Measurements from ENCODE around the gene BLZF1.
"Not testable (repeated sequence)": the region's sequence is repeated elsewhere in the genome, so short reads cannot be mapped to it uniquely, and the experiment has no call there.

Gene BLZF1

GRCh38 chr1:169336947-169337715 lies 30.9 kb upstream of the BLZF1 start:
- H3K9me3 ChIP-seq (replicated peaks in 1 of 2; ENCODE audit: control insufficient read depth in 2 of 2, insufficient read depth in 1 of 2, low read depth in 1 of 2, low read length in 2 of 2); H4K8ac ChIP-seq (ENCODE audit: low read depth, low read length); H2AK5ac ChIP-seq (ENCODE audit: low read depth, low read length); H3K18ac ChIP-seq (ENCODE audit: low read length); H3K4me2 ChIP-seq (ENCODE audit: insufficient read depth, low read length, poor library complexity, severe bottlenecking); H2AFZ ChIP-seq (ENCODE audit: low read length); H3K23ac ChIP-seq (ENCODE audit: low read depth, low read length, poor library complexity); H3K36me3 ChIP-seq (replicated peaks in 1 of 2; ENCODE audit: control insufficient read depth in 2 of 2, insufficient read depth in 2 of 2, low read length in 2 of 2); H2BK120ac ChIP-seq (ENCODE audit: low read depth, low read length); H2BK12ac ChIP-seq (ENCODE audit: low read length); H4K91ac ChIP-seq (ENCODE audit: low read depth, low read length, poor library complexity); H3K79me1 ChIP-seq (ENCODE audit: low read depth, low read length); H3K14ac ChIP-seq (ENCODE audit: low read length); H3K4ac ChIP-seq (ENCODE audit: low read length); H3K27ac ChIP-seq (replicated peaks; ENCODE audit: low read length); H3K4me3 ChIP-seq (ENCODE audit: low read length in 2 of 2); H2BK5ac ChIP-seq (ENCODE audit: low read length); H3K4me1 ChIP-seq (ENCODE audit: control insufficient read depth in 2 of 2, insufficient read depth in 1 of 2, low read depth in 1 of 2, low read length in 2 of 2); DNase-seq (ENCODE audit: low spot score); H2BK15ac ChIP-seq (ENCODE audit: low read length); H3K27me3 ChIP-seq (ENCODE audit: control insufficient read depth in 3 of 3, insufficient read depth in 3 of 3, low read depth in 1 of 3, low read length in 3 of 3): not testable (repeated sequence)
- no CpG with 5 or more reads among the region's 35 CpGs for WGBS, 2 donors (ENCODE audit: extremely low coverage in 2 of 2, insufficient read length in 2 of 2, insufficient replicate concordance in 1 of 2)
- peak overlapping the region; percentile 21 for H3K9ac ChIP-seq (ENCODE audit: low read depth, low read length, poor library complexity)

GRCh38 chr1:169338617-169339016 lies 29.4 kb upstream of the BLZF1 start:
- Histone ChIP-seq H2AK5ac (ENCODE audit: low read depth, low read length) (no peak overlapping the region), H3K9ac (ENCODE audit: low read depth, low read length, poor library complexity) (no peak overlapping the region), H3K4me3 (ENCODE audit: low read length in 2 of 2) (no peak overlapping the region), H3K18ac (ENCODE audit: low read length) (no peak overlapping the region), H4K8ac (ENCODE audit: low read depth, low read length) (no peak overlapping the region), H2AFZ (ENCODE audit: low read length) (no peak overlapping the region), H3K27me3 (ENCODE audit: control insufficient read depth in 3 of 3, insufficient read depth in 3 of 3, low read depth in 1 of 3, low read length in 3 of 3) (no peaks in the 10 kb centered on the region), H3K9me3 (replicated peaks in 1 of 2; ENCODE audit: control insufficient read depth in 2 of 2, insufficient read depth in 1 of 2, low read depth in 1 of 2, low read length in 2 of 2) (peaks cover 3 to 4% of the 10 kb centered on the region in 2 donors), H2BK15ac (ENCODE audit: low read length) (no peak overlapping the region), H3K36me3 (replicated peaks in 1 of 2; ENCODE audit: control insufficient read depth in 2 of 2, insufficient read depth in 2 of 2, low read length in 2 of 2) (peaks cover 0 to 3% of the 10 kb centered on the region in 2 donors), H3K14ac (ENCODE audit: low read length) (no peak overlapping the region), H3K27ac (replicated peaks; ENCODE audit: low read length) (no peak overlapping the region), H3K4ac (ENCODE audit: low read length) (no peak overlapping the region), H2BK12ac (ENCODE audit: low read length) (no peak overlapping the region), H2BK5ac (ENCODE audit: low read length) (no peak overlapping the region), H2BK120ac (ENCODE audit: low read depth, low read length) (no peak overlapping the region), H3K4me2 (ENCODE audit: insufficient read depth, low read length, poor library complexity, severe bottlenecking) (no peak overlapping the region), H3K23ac (ENCODE audit: low read depth, low read length, poor library complexity) (no peak overlapping the region), H4K91ac (ENCODE audit: low read depth, low read length, poor library complexity) (no peak overlapping the region), H3K79me1 (ENCODE audit: low read depth, low read length) (no peaks in the 10 kb centered on the region), H3K4me1 (ENCODE audit: control insufficient read depth in 2 of 2, insufficient read depth in 1 of 2, low read depth in 1 of 2, low read length in 2 of 2) (no peaks in the 10 kb centered on the region)
- WGBS, 2 donors (ENCODE audit: extremely low coverage in 2 of 2, insufficient read length in 2 of 2, insufficient replicate concordance in 1 of 2) = no CpG with 5 or more reads among the region's 2 CpGs
- DNase-seq (ENCODE audit: low spot score) = no peak

- Histone ChIP-seq H3K9ac (ENCODE audit: low read depth, low read length, poor library complexity) (no peak overlapping the region), H2AFZ (ENCODE audit: low read length) (no peak overlapping the region), H3K4ac (ENCODE audit: low read length) (no peak overlapping the region), H3K14ac (ENCODE audit: low read length) (no peak overlapping the region), H2AK5ac (ENCODE audit: low read depth, low read length) (no peak overlapping the region), H3K4me3 (ENCODE audit: low read length in 2 of 2) (no peak overlapping the region), H2BK120ac (ENCODE audit: low read depth, low read length) (no peak overlapping the region), H3K9me3 (replicated peaks in 1 of 2; ENCODE audit: control insufficient read depth in 2 of 2, insufficient read depth in 1 of 2, low read depth in 1 of 2, low read length in 2 of 2) (peaks cover 3 to 4% of the 10 kb centered on the region in 2 donors), H3K4me1 (ENCODE audit: control insufficient read depth in 2 of 2, insufficient read depth in 1 of 2, low read depth in 1 of 2, low read length in 2 of 2) (no peaks in the 10 kb centered on the region), H3K4me2 (ENCODE audit: insufficient read depth, low read length, poor library complexity, severe bottlenecking) (no peak overlapping the region), H3K36me3 (replicated peaks in 1 of 2; ENCODE audit: control insufficient read depth in 2 of 2, insufficient read depth in 2 of 2, low read length in 2 of 2) (peaks cover 0 to 3% of the 10 kb centered on the region in 2 donors), H4K8ac (ENCODE audit: low read depth, low read length) (no peak overlapping the region), H3K79me1 (ENCODE audit: low read depth, low read length) (no peaks in the 10 kb centered on the region), H2BK15ac (ENCODE audit: low read length) (no peak overlapping the region), H3K27ac (replicated peaks; ENCODE audit: low read length) (no peak overlapping the region), H4K91ac (ENCODE audit: low read depth, low read length, poor library complexity) (no peak overlapping the region), H3K23ac (ENCODE audit: low read depth, low read length, poor library complexity) (no peak overlapping the region), H3K27me3 (ENCODE audit: control insufficient read depth in 3 of 3, insufficient read depth in 3 of 3, low read depth in 1 of 3, low read length in 3 of 3) (no peaks in the 10 kb centered on the region), H2BK5ac (ENCODE audit: low read length) (no peak overlapping the region), H3K18ac (ENCODE audit: low read length) (no peak overlapping the region), H2BK12ac (ENCODE audit: low read length) (no peak overlapping the region)
- DNase-seq (ENCODE audit: low spot score) = no peak
Observed at GRCh38 chr1:169339773-169340172, 28.2 kb upstream of the BLZF1 start.

GRCh38 chr1:169340882-169341281 lies 27.1 kb upstream of the BLZF1 start:
- no peak overlapping the region for H3K14ac ChIP-seq (ENCODE audit: low read length)

More at GRCh38 chr1:169340882-169341281, 27.1 kb upstream of the BLZF1 start:
- Histone ChIP-seq H4K8ac (ENCODE audit: low read depth, low read length) (no peak overlapping the region), H3K27ac (replicated peaks; ENCODE audit: low read length) (no peak overlapping the region), H3K4me3 (ENCODE audit: low read length in 2 of 2) (no peak overlapping the region), H2BK5ac (ENCODE audit: low read length) (no peak overlapping the region), H2BK12ac (ENCODE audit: low read length) (no peak overlapping the region), H3K27me3 (ENCODE audit: control insufficient read depth in 3 of 3, insufficient read depth in 3 of 3, low read depth in 1 of 3, low read length in 3 of 3) (no peaks in the 10 kb centered on the region), H4K91ac (ENCODE audit: low read depth, low read length, poor library complexity) (no peak overlapping the region), H3K4ac (ENCODE audit: low read length) (no peak overlapping the region), H3K23ac (ENCODE audit: low read depth, low read length, poor library complexity) (no peak overlapping the region), H2AK5ac (ENCODE audit: low read depth, low read length) (no peak overlapping the region), H3K36me3 (replicated peaks in 1 of 2; ENCODE audit: control insufficient read depth in 2 of 2, insufficient read depth in 2 of 2, low read length in 2 of 2) (no peaks in the 10 kb centered on the region), H3K4me1 (ENCODE audit: control insufficient read depth in 2 of 2, insufficient read depth in 1 of 2, low read depth in 1 of 2, low read length in 2 of 2) (no peaks in the 10 kb centered on the region), H2BK120ac (ENCODE audit: low read depth, low read length) (no peak overlapping the region), H3K4me2 (ENCODE audit: insufficient read depth, low read length, poor library complexity, severe bottlenecking) (no peak overlapping the region), H3K9ac (ENCODE audit: low read depth, low read length, poor library complexity) (no peak overlapping the region), H3K18ac (ENCODE audit: low read length) (no peak overlapping the region), H2AFZ (ENCODE audit: low read length) (no peak overlapping the region), H3K9me3 (replicated peaks in 1 of 2; ENCODE audit: control insufficient read depth in 2 of 2, insufficient read depth in 1 of 2, low read depth in 1 of 2, low read length in 2 of 2) (peaks cover 3 to 4% of the 10 kb centered on the region in 2 donors), H2BK15ac (ENCODE audit: low read length) (no peak overlapping the region), H3K79me1 (ENCODE audit: low read depth, low read length) (no peaks in the 10 kb centered on the region)
- DNase-seq (ENCODE audit: low spot score) = no peak
- WGBS, 2 donors (ENCODE audit: extremely low coverage in 2 of 2, insufficient read length in 2 of 2, insufficient replicate concordance in 1 of 2) = no CpG with 5 or more reads among the region's 5 CpGs
